ENCODE data around the gene AP3S2. TPM values are rescaled to one million over a fixed set of nuclear protein-coding genes. Genes with fewer than 3 reads are reported as not detected.

Gene AP3S2
- total RNA-seq, 1 donor from 2014 or later = 36.4 TPM

- ChIA-PET CTCF (no interaction called here), POLR2A (interaction anchor here (0.5 kb wide), 1 partner anchor 33 kb away, joined by 3 read pairs; no protein-coding TSS in a partner anchor)
- intact Hi-C loops (cut with micrococcal nuclease) = no loop called here
- Mint-ChIP-seq H3K27me3 (no peaks in the 10 kb centered on the region), H3K4me1 (peaks cover 14% of the 10 kb centered on the region), H3K36me3 (ENCODE audit: low read depth) (no peaks in the 10 kb centered on the region), H3K4me3 (no peak overlapping the region), H3K9me3 (peaks cover 6% of the 10 kb centered on the region), H3K27ac (no peak overlapping the region)
- ATAC-seq (ENCODE audit: low read depth) (no peak), DNase-seq (no peak)
- no peak for TF ChIP-seq CTCF (IDR thresholded peaks at IDR 0.05)
Measured at GRCh38 chr15:89787944-89788343, 105.8 kb downstream of the AP3S2 start.

- intact Hi-C loops (cut with micrococcal nuclease) = no loop called here
- CTCF ChIA-PET = interaction anchor here (1.9 kb wide), 1 partner anchor 24 kb away, joined by 4 read pairs; no protein-coding TSS in a partner anchor
- DNase-seq = no peak
- H3K36me3 Mint-ChIP-seq (ENCODE audit: low read depth) = no peaks in the 10 kb centered on the region
- no peak for TF ChIP-seq CTCF (IDR thresholded peaks at IDR 0.05)
- POLR2A ChIA-PET = no interaction called here
- ATAC-seq (ENCODE audit: low read depth) = no peak
- H3K27me3 Mint-ChIP-seq = no peaks in the 10 kb centered on the region
- peaks cover 32% of the 10 kb centered on the region for H3K4me1 Mint-ChIP-seq
- peaks cover 6% of the 10 kb centered on the region for H3K9me3 Mint-ChIP-seq
- no peak overlapping the region for H3K4me3 Mint-ChIP-seq
- no peak overlapping the region for H3K27ac Mint-ChIP-seq
Measured at GRCh38 chr15:89785774-89786140, 108.0 kb downstream of the AP3S2 start.

GRCh38 chr15:89785064-89785773 is 108.6 kb downstream of the AP3S2 start:
- Mint-ChIP-seq H3K4me1 (peaks cover 38% of the 10 kb centered on the region), H3K9me3 (peaks cover 6% of the 10 kb centered on the region), H3K27me3 (no peaks in the 10 kb centered on the region), H3K27ac (no peak overlapping the region), H3K4me3 (no peak overlapping the region), H3K36me3 (ENCODE audit: low read depth) (no peaks in the 10 kb centered on the region)
- ATAC-seq (ENCODE audit: low read depth) (no peak), DNase-seq (no peak)
- intact Hi-C loops (cut with micrococcal nuclease) = no loop called here
- TF ChIP-seq CTCF (IDR thresholded peaks at IDR 0.05) = no peak
- POLR2A ChIA-PET = interaction anchor here (0.6 kb wide), 1 partner anchor 101 kb away, joined by 5 read pairs; no protein-coding TSS in a partner anchor
- CTCF ChIA-PET = interaction anchor here (1.9 to 2.6 kb wide), 2 partner anchors 24 to 90 kb away, joined by 4 to 11 read pairs; no protein-coding TSS in a partner anchor

- CTCF ChIA-PET = interaction anchor here (1.9 to 2.6 kb wide), 2 partner anchors 23 to 90 kb away, joined by 4 to 11 read pairs; no protein-coding TSS in a partner anchor
- ATAC-seq (ENCODE audit: low read depth) = no peak
- POLR2A ChIA-PET = interaction anchor here (0.6 kb wide), 1 partner anchor 101 kb away, joined by 5 read pairs; no protein-coding TSS in a partner anchor
- intact Hi-C loops (cut with micrococcal nuclease) = no loop called here
- H3K9me3 Mint-ChIP-seq = peaks cover 6% of the 10 kb centered on the region
- DNase-seq = no peak
- no peaks in the 10 kb centered on the region for H3K27me3 Mint-ChIP-seq
- no peak for TF ChIP-seq CTCF (IDR thresholded peaks at IDR 0.05)
- no peaks in the 10 kb centered on the region for H3K36me3 Mint-ChIP-seq (ENCODE audit: low read depth)
- no peak overlapping the region for H3K4me3 Mint-ChIP-seq
- peaks cover 38% of the 10 kb centered on the region for H3K4me1 Mint-ChIP-seq
- H3K27ac Mint-ChIP-seq = no peak overlapping the region
Measured at GRCh38 chr15:89784686-89784960, 109.2 kb downstream of the AP3S2 start.

GRCh38 chr15:89783861-89784685 is 109.7 kb downstream of the AP3S2 start:
- intact Hi-C loops (cut with micrococcal nuclease) = loop anchor here (2.0 kb wide), 1 partner anchor 67 kb away; no protein-coding TSS in a partner anchor
- ATAC-seq (ENCODE audit: low read depth) (no peak), DNase-seq (no peak)
- ChIA-PET CTCF (interaction anchor here (1.9 to 2.6 kb wide), 2 partner anchors 23 to 91 kb away, joined by 4 to 11 read pairs; no protein-coding TSS in a partner anchor), POLR2A (interaction anchor here (0.6 to 1.0 kb wide), 2 partner anchors 23 to 115 kb away, joined by 4 to 12 read pairs; no protein-coding TSS in a partner anchor)
- Mint-ChIP-seq H3K4me3 (no peak overlapping the region), H3K27me3 (no peaks in the 10 kb centered on the region), H3K27ac (peak overlapping the region; percentile 30), H3K36me3 (ENCODE audit: low read depth) (no peaks in the 10 kb centered on the region), H3K4me1 (peaks cover 38% of the 10 kb centered on the region), H3K9me3 (peaks cover 6% of the 10 kb centered on the region)
- TF ChIP-seq CTCF (IDR thresholded peaks at IDR 0.05) = no peak
